Measurements from ENCODE around the gene CLEC1B.

Gene CLEC1B

DNA sequence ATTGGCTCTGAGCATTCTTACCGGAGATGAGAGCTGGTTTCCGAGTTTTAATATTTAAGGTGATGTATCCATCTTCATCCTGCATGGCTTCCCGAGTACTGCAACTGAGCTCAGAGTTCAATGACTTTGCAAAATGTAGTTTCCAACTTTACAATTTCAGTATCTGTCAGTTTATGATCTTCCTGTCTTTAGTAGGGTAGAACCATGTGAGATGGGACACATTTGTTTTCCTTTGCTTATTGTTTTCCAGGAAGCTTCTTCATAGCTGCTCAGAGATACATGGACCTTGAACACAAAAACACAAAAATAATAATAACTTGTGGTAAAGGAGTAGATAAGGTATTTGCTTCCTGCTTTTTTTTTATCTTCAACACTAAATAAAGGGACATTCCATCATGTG lies at the start of gene CLEC1B:
TSS of gene CLEC1B (minus strand) at position 106 of the 400 bp plus-strand sequence. CDS start at position 85, 21 bp downstream.
- in situ Hi-C loops (cut with HindIII; ENCODE audit: low sequenced_read_pairs), result no loop called here
- no peak within 1 kb of the TSS for H3K4me3 ChIP-seq (ENCODE audit: low read depth, low read length)
- DNase-seq (ENCODE audit: low read depth), result no peak
- no peak for TF ChIP-seq CTCF (IDR thresholded peaks at IDR 0.05; ENCODE audit: low read depth, low read length, missing control alignments)

DNA sequence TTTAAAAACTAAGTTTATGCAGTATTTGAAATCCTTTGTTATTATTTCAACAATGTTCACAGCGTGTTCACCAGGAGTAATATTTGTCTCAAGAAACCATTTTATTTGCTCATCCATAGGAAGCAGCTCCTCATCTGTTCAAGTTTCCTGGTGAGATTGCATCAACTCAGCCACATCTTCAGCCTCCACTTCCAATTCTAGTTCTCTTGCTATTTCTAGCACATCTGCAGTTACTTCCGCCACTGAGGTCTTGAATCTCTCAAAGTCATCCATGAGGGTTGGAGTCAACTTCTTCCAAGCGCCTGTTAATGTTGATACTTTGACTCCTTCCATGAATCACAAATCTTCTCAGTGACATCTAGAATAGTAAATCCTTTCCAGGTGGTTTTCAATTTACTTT lies 49.6 kb upstream of the CLEC1B start:
- H3K4me3 ChIP-seq (ENCODE audit: low read depth, low read length), result no peak overlapping the region
- TF ChIP-seq CTCF (IDR thresholded peaks at IDR 0.05; ENCODE audit: low read depth, low read length, missing control alignments), result no peak
- no peak for DNase-seq (ENCODE audit: low read depth)
- in situ Hi-C loops (cut with HindIII; ENCODE audit: low sequenced_read_pairs), result no loop called here

GRCh38 chr12:10042167-10042566 lies 43.2 kb upstream of the CLEC1B start:
- no peak for DNase-seq (ENCODE audit: low read depth)
- no peak overlapping the region for H3K4me3 ChIP-seq (ENCODE audit: low read depth, low read length)
- in situ Hi-C loops (cut with HindIII; ENCODE audit: low sequenced_read_pairs), result no loop called here
- TF ChIP-seq CTCF (IDR thresholded peaks at IDR 0.05; ENCODE audit: low read depth, low read length, missing control alignments), result no peak

- peak; percentile 15 for TF ChIP-seq CTCF (IDR thresholded peaks at IDR 0.05; ENCODE audit: low read depth, low read length, missing control alignments)
- H3K4me3 ChIP-seq (ENCODE audit: low read depth, low read length), result no peak overlapping the region
- no peak for DNase-seq (ENCODE audit: low read depth)
- in situ Hi-C loops (cut with HindIII; ENCODE audit: low sequenced_read_pairs), result no loop called here
Observed at GRCh38 chr12:10033783-10034545, 35.0 kb upstream of the CLEC1B start.

DNA sequence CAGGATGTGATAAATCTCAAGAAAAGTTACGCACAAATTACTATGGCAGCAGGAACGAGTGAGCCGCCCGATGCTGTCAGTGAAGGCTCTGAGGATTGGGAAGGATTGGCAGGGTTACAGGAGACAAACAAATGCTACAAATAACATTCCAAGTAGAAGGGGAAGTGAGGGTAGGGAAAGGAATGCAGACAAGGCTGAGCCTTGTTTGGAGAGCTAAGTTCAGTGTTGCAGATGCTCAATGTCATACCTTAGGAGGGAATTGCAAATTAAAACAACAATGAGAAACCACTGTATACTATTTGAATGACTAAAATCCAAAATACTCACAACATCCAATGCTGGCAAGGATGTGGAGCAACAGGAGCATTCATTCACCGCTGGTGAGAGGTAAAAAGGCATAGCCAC lies 32.9 kb upstream of the CLEC1B start:
- peak; percentile 37 for DNase-seq (ENCODE audit: low read depth)
- no peak overlapping the region for H3K4me3 ChIP-seq (ENCODE audit: low read depth, low read length)
- no peak for TF ChIP-seq CTCF (IDR thresholded peaks at IDR 0.05; ENCODE audit: low read depth, low read length, missing control alignments)
- in situ Hi-C loops (cut with HindIII; ENCODE audit: low sequenced_read_pairs), result no loop called here

- H3K4me3 ChIP-seq (ENCODE audit: low read depth, low read length), result no peak overlapping the region
- no peak for TF ChIP-seq CTCF (IDR thresholded peaks at IDR 0.05; ENCODE audit: low read depth, low read length, missing control alignments)
- in situ Hi-C loops (cut with HindIII; ENCODE audit: low sequenced_read_pairs), result no loop called here
- no peak for DNase-seq (ENCODE audit: low read depth)
Observed at GRCh38 chr12:10031321-10031720, 32.4 kb upstream of the CLEC1B start.
